ENCODE results near the gene ERFE. TPM values are rescaled to one million over a fixed set of nuclear protein-coding genes. Genes with fewer than 3 reads are reported as not detected.
A peak's percentile ranks its signal among the peaks of the same experiment; 100 is the strongest.

The ERFE gene
- total and polyA plus RNA-seq, 8 donors: 0.14 to 4.9 (median 0.70) TPM; not detected in 2

DNA sequence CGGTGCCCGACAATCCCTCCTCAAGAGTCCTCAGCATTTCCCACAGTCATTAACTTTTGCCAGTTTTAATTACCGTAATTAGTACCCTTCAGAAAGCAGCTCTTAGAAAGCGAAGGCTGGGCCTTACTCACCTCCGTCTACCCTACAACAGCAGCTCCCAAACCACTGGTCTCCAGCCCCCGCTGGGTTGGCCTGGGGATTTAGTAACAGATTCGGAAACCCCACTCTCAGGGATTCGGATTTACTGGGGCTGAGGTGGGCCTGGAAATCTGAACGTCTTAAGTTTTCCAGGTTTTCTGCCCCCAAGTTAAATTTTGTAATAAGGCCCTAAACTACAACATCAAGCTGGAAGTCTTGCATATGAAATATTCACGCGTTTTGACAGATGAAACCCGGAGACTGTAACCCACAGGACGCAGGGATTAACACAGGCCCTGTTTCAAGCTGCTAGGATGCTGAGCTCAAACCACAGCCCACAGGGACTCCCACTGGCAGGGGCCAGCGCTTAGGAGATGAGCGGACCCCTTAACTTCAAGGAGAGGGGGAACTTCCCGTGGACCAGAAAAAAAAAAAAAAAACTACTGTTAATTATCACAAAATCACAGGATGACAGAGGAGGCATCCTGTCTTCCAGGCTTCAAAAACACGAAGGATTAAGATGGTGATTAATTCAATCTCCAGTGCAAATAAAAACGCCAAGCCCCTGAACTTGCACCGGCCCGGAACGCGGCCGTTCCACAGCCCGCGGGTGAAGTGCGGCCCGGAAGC, 43.7 kb downstream of the ERFE start:
- no peak for DNase-seq
- intact Hi-C loops (cut with DNase I): no loop called here
- H3K36me3 ChIP-seq: no peaks in the 10 kb centered on the region
- no peaks in the 10 kb centered on the region for H3K9me3 ChIP-seq
- no peak for TF ChIP-seq CTCF (IDR thresholded peaks at IDR 0.05)
- H3K4me3 ChIP-seq: peak overlapping the region; percentile 71 to 91 (median 79)
- peak overlapping the region; percentile 65 to 86 (median 72) for H3K27ac ChIP-seq
- FAIRE-seq: no peak
- H3K4me1 ChIP-seq: peaks cover 11 to 14% (median 12%) of the 10 kb centered on the region in 3 donors
- 4 to 6% methylated on average over 27 of the region's 27 CpGs for WGBS, 2 donors
- no peaks in the 10 kb centered on the region for H3K27me3 ChIP-seq
- ATAC-seq: no peak

DNA sequence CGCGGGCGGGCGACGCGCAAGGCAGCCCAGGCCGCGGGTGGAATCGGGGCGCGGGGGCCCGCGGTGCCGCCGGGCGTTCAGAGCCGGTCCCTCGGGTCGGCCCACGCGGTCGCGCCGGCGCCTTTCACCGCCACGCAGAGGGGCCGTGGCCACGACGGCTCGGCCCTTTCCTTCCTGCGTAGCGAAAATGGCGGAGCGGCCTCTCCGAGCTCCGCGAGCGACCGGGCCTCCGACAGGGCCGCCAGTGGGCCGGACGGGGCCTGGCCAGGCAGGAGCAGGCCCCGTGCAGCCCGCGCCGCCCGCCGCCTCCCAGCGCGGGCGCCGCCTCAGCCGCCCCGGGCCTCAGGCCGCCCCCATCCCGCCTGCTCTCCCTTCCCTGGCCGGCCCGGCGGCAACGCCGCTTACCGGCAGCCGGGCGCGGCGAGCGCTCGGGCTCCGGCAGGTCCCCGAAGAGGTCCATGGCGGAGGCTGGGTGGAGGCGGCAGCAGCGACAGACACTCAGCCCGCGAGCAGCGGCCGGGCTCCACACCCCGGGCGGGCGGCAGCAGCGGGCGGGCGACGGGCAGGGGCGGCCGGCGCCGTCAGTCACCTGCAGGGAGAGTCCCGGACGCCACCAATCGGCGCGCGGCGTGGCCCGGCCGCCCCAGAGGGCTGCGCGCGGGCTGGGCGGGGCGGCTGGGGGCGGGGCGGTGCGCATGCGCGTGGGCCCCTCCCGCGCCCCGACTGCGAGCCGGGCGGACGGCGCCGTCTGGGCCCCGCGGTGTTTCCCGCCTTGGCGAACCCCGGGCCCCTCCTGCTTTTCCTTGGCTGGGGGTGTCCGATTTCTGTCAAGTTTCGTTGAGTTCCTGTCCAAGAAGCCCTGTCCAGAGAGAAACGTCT, 44.6 kb downstream of the ERFE start, which contains the start of gene ILKAP:
ILKAP (minus strand) TSS at position 602 of the 879 bp plus-strand sequence; CDS start at position 460, 142 bp downstream.
- FAIRE-seq: no peak
- Histone ChIP-seq H3K9me3 (no peaks in the 10 kb centered on the region), H3K27ac (peak within 1 kb of the TSS; percentile 65 to 86 (median 72)), H3K27me3 (no peaks in the 10 kb centered on the region), H3K4me3 (peak within 1 kb of the TSS; percentile 71 to 91 (median 79)), H3K36me3 (no peaks in the 10 kb centered on the region), H3K4me1 (peaks cover 11 to 14% (median 12%) of the 10 kb centered on the region in 3 donors)
- intact Hi-C loops (cut with DNase I): no loop called here
- 0 to 1% methylated on average over 75 to 126 of the region's 126 CpGs for WGBS, 2 donors
- ATAC-seq: peak; percentile 98 to 99 (median 99)
- peak; percentile 86 to 97 (median 92) for DNase-seq
- no peak for TF ChIP-seq CTCF (IDR thresholded peaks at IDR 0.05)

- WGBS, 2 donors: 55 to 59% methylated on average over 18 of the region's 18 CpGs
- no peaks in the 10 kb centered on the region for H3K9me3 ChIP-seq
- H3K27me3 ChIP-seq: no peaks in the 10 kb centered on the region
- intact Hi-C loops (cut with DNase I): no loop called here
- ATAC-seq (peak; percentile 6 to 30 (median 26)), DNase-seq (peak in 1 of 6 donors; percentile 34), FAIRE-seq (no peak)
- TF ChIP-seq CTCF (IDR thresholded peaks at IDR 0.05): no peak
- H3K4me1 ChIP-seq: peaks cover 11 to 14% (median 12%) of the 10 kb centered on the region in 3 donors
- peak overlapping the region; percentile 35 to 86 (median 72) for H3K27ac ChIP-seq
- peak overlapping the region in 3 of 4 donors; percentile 33 to 91 (median 77) for H3K4me3 ChIP-seq
- no peaks in the 10 kb centered on the region for H3K36me3 ChIP-seq
Measured at GRCh38 chr2:238203973-238204683, 45.4 kb downstream of the ERFE start.

DNA sequence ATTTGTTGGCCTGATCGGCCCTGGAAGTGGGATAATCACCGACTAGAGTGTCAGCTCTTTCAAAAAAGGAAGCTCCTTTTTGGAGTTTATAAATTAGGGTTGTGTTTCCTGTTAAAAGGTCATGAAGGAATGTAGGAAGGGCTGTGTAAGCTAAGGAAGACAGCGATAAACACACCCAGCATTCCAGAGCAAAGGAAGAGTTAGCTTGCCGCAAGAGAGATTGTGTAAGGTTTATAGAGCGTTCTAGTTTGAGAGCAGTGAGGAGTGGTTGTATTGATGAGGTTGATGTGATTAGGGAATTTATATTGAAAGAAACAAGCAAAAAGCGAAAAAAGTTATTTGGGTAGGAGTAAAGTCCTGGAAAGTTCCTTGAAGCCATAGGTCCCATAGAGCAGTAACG, 48.2 kb downstream of the ERFE start:
- H3K27ac ChIP-seq: no peak overlapping the region
- H3K4me1 ChIP-seq: peaks cover 2 to 5% (median 3%) of the 10 kb centered on the region in 3 donors
- H3K27me3 ChIP-seq: no peaks in the 10 kb centered on the region
- DNase-seq: no peak
- FAIRE-seq: no peak
- TF ChIP-seq CTCF (IDR thresholded peaks at IDR 0.05): no peak
- H3K36me3 ChIP-seq: no peaks in the 10 kb centered on the region
- intact Hi-C loops (cut with DNase I): no loop called here
- no peak overlapping the region for H3K4me3 ChIP-seq
- H3K9me3 ChIP-seq: no peaks in the 10 kb centered on the region
- 78 to 86% methylated on average over 7 of the region's 7 CpGs for WGBS, 2 donors
- no peak for ATAC-seq
